Activated CD8-positive, alpha-beta T cell treated with anti-CD3 and anti-CD28 coated beads for 36 hours (primary cell): ENCODE measurements around the gene OSBPL5. TPM values are rescaled to one million over a fixed set of nuclear protein-coding genes. Genes with fewer than 3 reads are reported as not detected.

Experiments
- ATAC-seq: fragments of 200-7000 bp; cut with Tn5 transposase; one replicate; pipeline ENCODE4 v1.10.0; 2021; ENCODE audit warnings: mild to moderate bottlenecking, moderate library complexity
- CTCF ChIA-PET: fragments of 350-600 bp; sonication (Branson Sonifier 250); formaldehyde crosslinking; loops from one replicate; lab custom pipeline; 2021; ENCODE audit warnings: antibody characterized with exemption; lab: Charles Lee
- POLR2A ChIA-PET: fragments of 350-600 bp; sonication (Branson Sonifier 250); formaldehyde crosslinking; loops from one replicate; lab custom pipeline; 2021; ENCODE audit warnings: antibody characterized with exemption; lab: Charles Lee
- DNase-seq: peaks from one replicate; pipeline ENCODE4 v3.0.0-alpha.2; 2020
- H3K27ac Mint-ChIP-seq: one replicate; pipeline ENCODE4 v1.8.0; 2021; ENCODE audit warnings: mild to moderate bottlenecking, mixed read lengths
- H3K27me3 Mint-ChIP-seq: one replicate; pipeline ENCODE4 v1.8.0; 2021; ENCODE audit warnings: mixed read lengths
- H3K36me3 Mint-ChIP-seq: one replicate; pipeline ENCODE4 v1.8.0; 2021; ENCODE audit warnings: low read depth, mixed read lengths
- H3K4me1 Mint-ChIP-seq: one replicate; pipeline ENCODE4 v1.8.0; 2021; ENCODE audit warnings: low read depth, mixed read lengths
- H3K4me3 Mint-ChIP-seq: one replicate; pipeline ENCODE4 v1.8.0; 2021; ENCODE audit warnings: mild to moderate bottlenecking, moderate library complexity, mixed read lengths
- H3K9me3 Mint-ChIP-seq: one replicate; pipeline ENCODE4 v1.8.0; 2021; ENCODE audit warnings: mixed read lengths
- CTCF ChIP-seq: fragments of 200-600 bp; IDR thresholded peaks from one replicate; pipeline ENCODE4 v1.8.0; 2022; ENCODE audit warnings: antibody characterized with exemption, mild to moderate bottlenecking
- intact Hi-C: fragments of 100-400 bp; cut with micrococcal nuclease; formaldehyde crosslinking; loops from one replicate; pipeline ENCODE4 v1.10.0; 2022
- total RNA-seq, 2 experiments: library from RNA; stranded (reverse); gene quantifications; one replicate each; pipeline ENCODE4 v1.2.3, GENCODE V29; 2021

The OSBPL5 gene
- total RNA-seq, 2 experiments from 2014 or later = 4.8 to 5.9 TPM

GRCh38 chr11:3190600-3190999 is 25.5 kb upstream of the OSBPL5 start:
- CTCF ChIA-PET = no interaction called here
- intact Hi-C loops = no loop called here

GRCh38 chr11:3189886-3190583 is 24.9 kb upstream of the OSBPL5 start:
- no peaks in the 10 kb centered on the region for H3K36me3 Mint-ChIP-seq
- ATAC-seq = no peak
- DNase-seq = no peak
- no peaks in the 10 kb centered on the region for H3K9me3 Mint-ChIP-seq
- ChIA-PET POLR2A (no interaction called here), CTCF (no interaction called here)
- no peak overlapping the region for H3K4me3 Mint-ChIP-seq
- no peaks in the 10 kb centered on the region for H3K4me1 Mint-ChIP-seq
- intact Hi-C loops = no loop called here
- H3K27ac Mint-ChIP-seq = no peak overlapping the region
- H3K27me3 Mint-ChIP-seq = no peaks in the 10 kb centered on the region
- TF ChIP-seq CTCF = no peak

More at GRCh38 chr11:3190600-3190999, 25.5 kb upstream of the OSBPL5 start:
- TF ChIP-seq CTCF = no peak
- Mint-ChIP-seq H3K27me3 (no peaks in the 10 kb centered on the region), H3K27ac (no peak overlapping the region), H3K36me3 (no peaks in the 10 kb centered on the region), H3K9me3 (no peaks in the 10 kb centered on the region), H3K4me1 (no peaks in the 10 kb centered on the region), H3K4me3 (no peak overlapping the region)
- POLR2A ChIA-PET = no interaction called here
- ATAC-seq (no peak), DNase-seq (no peak)

GRCh38 chr11:3189196-3189843 is 24.2 kb upstream of the OSBPL5 start:
- H3K36me3 Mint-ChIP-seq = no peaks in the 10 kb centered on the region
- H3K9me3 Mint-ChIP-seq = no peaks in the 10 kb centered on the region
- intact Hi-C loops = no loop called here
- POLR2A ChIA-PET = no interaction called here
- no peak for TF ChIP-seq CTCF
- ATAC-seq (no peak), DNase-seq (no peak)
- H3K4me1 Mint-ChIP-seq = no peaks in the 10 kb centered on the region
- no peaks in the 10 kb centered on the region for H3K27me3 Mint-ChIP-seq
- H3K4me3 Mint-ChIP-seq = no peak overlapping the region
- CTCF ChIA-PET = no interaction called here
- no peak overlapping the region for H3K27ac Mint-ChIP-seq

GRCh38 chr11:3188496-3189195 is 23.5 kb upstream of the OSBPL5 start:
- intact Hi-C loops = no loop called here
- Mint-ChIP-seq H3K27ac (no peak overlapping the region), H3K9me3 (no peaks in the 10 kb centered on the region), H3K27me3 (no peaks in the 10 kb centered on the region), H3K36me3 (no peaks in the 10 kb centered on the region), H3K4me3 (no peak overlapping the region), H3K4me1 (no peaks in the 10 kb centered on the region)
- no peak for TF ChIP-seq CTCF
- ChIA-PET POLR2A (no interaction called here), CTCF (no interaction called here)
- DNase-seq (no peak), ATAC-seq (no peak)
